Neural crest cell (in vitro differentiated cells): Measurements from ENCODE around the gene PAK1. TPM values are rescaled to one million over a fixed set of nuclear protein-coding genes. Genes with fewer than 3 reads are reported as not detected.

Source experiments
- DNase-seq: peaks from one replicate; pipeline ENCODE4 v3.0.0; 2021; ENCODE audit warnings: low read depth, mixed read lengths, low spot score
- H3K27ac Mint-ChIP-seq: one replicate; pipeline ENCODE4 v1.8.0; 2021; ENCODE audit warnings: mild to moderate bottlenecking, mixed read lengths; ENCODE audit not compliant: unreplicated experiment
- H3K27me3 Mint-ChIP-seq: 2 replicates; pipeline ENCODE4 v1.8.0; 2021; ENCODE audit warnings: low read depth, mild to moderate bottlenecking, mixed read lengths
- H3K36me3 Mint-ChIP-seq: 2 replicates; pipeline ENCODE4 v1.8.0; 2021; ENCODE audit warnings: low read depth, mild to moderate bottlenecking, mixed read lengths
- H3K4me1 Mint-ChIP-seq: 2 replicates; pipeline ENCODE4 v1.8.0; 2021; ENCODE audit warnings: mixed read lengths
- H3K4me3 Mint-ChIP-seq: one replicate; pipeline ENCODE4 v1.8.0; 2021; ENCODE audit warnings: mild to moderate bottlenecking, mixed read lengths
- H3K9me3 Mint-ChIP-seq: 2 replicates; pipeline ENCODE4 v1.8.0; 2021; ENCODE audit warnings: mixed read lengths
- total RNA-seq: library from RNA; stranded (reverse); gene quantifications from 2 replicates; pipeline ENCODE4 v1.2.1, GENCODE V29; 2021
- TF ChIP-seq, protein P1 (sequence below): fragments of 200-600 bp; sonication (generic); conservative IDR thresholded peaks from 2 replicates; pipeline ENCODE4 v1.5.0; 2021; ENCODE audit warnings: antibody characterized with exemption, mild to moderate bottlenecking

PAK1 gene
- total RNA-seq, 1 donor from 2014 or later = 60.5 TPM

DNA sequence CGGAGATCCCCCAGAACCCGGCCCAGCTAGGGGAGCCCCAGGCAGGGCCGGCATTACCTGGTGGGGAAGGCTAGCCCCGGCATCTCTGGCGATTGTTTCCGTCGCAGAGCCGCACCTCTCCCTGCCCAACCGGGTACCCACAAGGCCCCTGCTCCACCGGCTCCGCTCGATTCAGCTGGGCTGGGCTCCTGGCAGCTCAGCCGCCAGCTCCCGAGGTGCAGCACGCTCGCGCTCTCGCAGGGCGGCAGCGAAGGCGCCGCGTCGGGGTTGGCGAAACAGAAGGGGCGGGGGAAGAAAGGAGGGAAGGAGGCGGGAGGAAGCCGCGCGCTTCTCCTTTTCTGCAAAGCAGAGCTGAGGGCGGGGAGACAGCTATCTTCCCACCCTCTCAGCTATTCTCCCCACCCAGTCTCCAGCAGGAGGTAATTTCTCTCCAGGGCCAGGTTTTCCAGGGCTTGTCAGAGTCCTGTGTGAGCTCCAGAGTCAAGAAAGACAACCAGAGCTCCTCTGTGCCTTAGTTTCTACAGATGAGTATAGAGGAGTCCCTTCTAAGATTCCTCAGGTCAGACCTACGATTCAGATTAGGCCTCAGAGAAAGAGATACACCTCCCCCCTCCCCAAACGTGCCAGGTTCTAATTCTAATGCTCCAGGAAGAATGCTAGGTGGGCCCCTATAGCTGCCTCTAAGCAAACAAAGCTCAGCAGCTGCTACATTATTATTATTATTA, 62.0 kb downstream of the PAK1 start:
- H3K27ac Mint-ChIP-seq = peak overlapping the region; percentile 65
- TF ChIP-seq, protein P1, sequence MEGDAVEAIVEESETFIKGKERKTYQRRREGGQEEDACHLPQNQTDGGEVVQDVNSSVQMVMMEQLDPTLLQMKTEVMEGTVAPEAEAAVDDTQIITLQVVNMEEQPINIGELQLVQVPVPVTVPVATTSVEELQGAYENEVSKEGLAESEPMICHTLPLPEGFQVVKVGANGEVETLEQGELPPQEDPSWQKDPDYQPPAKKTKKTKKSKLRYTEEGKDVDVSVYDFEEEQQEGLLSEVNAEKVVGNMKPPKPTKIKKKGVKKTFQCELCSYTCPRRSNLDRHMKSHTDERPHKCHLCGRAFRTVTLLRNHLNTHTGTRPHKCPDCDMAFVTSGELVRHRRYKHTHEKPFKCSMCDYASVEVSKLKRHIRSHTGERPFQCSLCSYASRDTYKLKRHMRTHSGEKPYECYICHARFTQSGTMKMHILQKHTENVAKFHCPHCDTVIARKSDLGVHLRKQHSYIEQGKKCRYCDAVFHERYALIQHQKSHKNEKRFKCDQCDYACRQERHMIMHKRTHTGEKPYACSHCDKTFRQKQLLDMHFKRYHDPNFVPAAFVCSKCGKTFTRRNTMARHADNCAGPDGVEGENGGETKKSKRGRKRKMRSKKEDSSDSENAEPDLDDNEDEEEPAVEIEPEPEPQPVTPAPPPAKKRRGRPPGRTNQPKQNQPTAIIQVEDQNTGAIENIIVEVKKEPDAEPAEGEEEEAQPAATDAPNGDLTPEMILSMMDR = no peak
- H3K9me3 Mint-ChIP-seq = no peaks in the 10 kb centered on the region
- DNase-seq = peak; percentile 70
- H3K36me3 Mint-ChIP-seq = no peaks in the 10 kb centered on the region
- H3K4me1 Mint-ChIP-seq = peaks cover 31% of the 10 kb centered on the region
- H3K27me3 Mint-ChIP-seq = no peaks in the 10 kb centered on the region
- H3K4me3 Mint-ChIP-seq = peak overlapping the region; percentile 88

DNA sequence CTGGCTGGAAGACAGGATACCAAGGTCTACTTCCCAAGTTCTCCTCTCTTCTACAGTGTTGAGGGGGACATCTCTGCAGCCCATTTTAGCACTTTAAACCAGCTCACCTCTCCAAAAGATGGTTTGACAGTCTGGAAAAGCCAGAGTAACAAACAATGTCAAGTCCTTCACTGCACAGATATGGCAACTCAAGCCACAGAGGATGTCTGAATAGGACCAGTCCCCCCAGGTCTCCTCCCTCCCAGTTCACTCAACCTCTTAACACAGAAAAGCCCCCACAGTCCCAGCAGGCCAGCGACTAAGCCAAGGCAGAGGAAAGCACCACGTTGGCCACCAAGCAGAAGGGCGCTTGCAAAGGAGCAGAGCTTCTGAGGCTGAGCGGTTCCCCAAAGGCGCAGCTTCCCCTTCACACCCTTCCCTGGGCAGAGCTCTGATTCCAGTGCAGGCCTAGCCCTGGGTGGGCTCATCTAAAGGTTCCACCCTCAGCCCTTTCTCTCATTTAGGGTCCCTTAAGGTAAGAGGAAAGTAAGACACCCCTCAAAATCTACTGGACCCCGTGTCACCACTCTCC, 62.7 kb downstream of the PAK1 start:
- Mint-ChIP-seq H3K4me1 (peaks cover 31% of the 10 kb centered on the region), H3K4me3 (peak overlapping the region; percentile 88), H3K36me3 (no peaks in the 10 kb centered on the region), H3K27me3 (no peaks in the 10 kb centered on the region), H3K9me3 (no peaks in the 10 kb centered on the region), H3K27ac (peak overlapping the region; percentile 2)
- DNase-seq = peak; percentile 2
- TF ChIP-seq, protein P1 = no peak

DNA sequence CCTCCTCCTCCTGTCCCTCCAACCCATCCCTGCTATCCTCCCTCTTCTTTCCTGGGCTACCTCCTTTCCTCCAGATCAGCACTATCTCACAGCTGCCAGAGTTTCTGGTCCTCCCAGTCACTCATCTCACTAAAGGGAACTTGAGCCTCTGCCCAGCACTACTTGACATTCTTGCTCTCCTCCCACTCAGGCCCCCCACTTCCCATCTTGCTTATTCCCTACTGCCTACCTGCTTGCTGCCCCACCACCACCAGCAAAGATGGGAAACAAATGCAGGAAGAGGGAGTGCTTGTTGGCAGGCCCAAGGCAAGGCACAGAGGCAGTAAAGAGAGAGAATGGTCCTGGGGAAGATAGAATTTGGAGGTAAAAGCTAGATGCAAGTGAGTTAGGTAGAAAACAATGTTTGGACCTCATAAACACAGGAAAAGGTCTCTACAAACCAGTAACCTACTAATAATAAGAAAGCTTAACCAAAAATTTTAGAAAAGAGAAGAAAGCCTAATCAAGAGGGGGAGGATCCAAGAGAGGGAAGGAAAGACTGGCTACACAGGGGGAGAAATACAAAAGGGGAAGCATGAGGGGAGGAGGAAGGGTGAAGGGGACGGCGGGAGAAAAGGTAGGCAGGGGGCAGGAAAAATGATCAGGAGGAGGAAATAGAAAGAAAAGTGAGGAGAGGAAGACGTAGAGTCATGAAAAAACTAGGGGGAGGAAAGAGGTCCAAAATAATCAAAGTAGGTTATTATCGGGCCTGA, 63.6 kb downstream of the PAK1 start:
- H3K4me3 Mint-ChIP-seq = peak overlapping the region; percentile 38
- TF ChIP-seq, protein P1 = no peak
- no peaks in the 10 kb centered on the region for H3K9me3 Mint-ChIP-seq
- no peak overlapping the region for H3K27ac Mint-ChIP-seq
- H3K4me1 Mint-ChIP-seq = peaks cover 31% of the 10 kb centered on the region
- H3K27me3 Mint-ChIP-seq = no peaks in the 10 kb centered on the region
- H3K36me3 Mint-ChIP-seq = no peaks in the 10 kb centered on the region
- DNase-seq = no peak

DNA sequence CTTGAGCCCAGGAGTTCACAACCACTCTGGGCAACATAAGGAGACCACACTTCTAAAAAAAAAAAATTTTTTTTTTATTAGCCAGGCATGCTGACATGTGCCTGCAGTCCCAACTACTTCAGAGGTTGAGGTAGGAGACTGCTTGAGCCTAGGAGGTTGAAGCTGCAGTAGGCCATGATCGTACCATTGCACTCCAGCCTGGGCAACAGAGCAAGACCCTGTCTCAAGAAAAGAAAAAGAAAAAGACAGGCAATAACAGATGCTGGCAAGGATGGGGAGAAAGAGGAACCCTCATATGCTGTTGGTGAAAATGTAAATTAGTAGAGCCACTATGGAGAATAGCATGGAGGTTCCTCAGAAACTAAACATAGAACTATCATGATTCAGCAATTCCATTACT, 64.8 kb downstream of the PAK1 start:
- Mint-ChIP-seq H3K27ac (no peak overlapping the region), H3K27me3 (no peaks in the 10 kb centered on the region), H3K4me3 (no peak overlapping the region), H3K9me3 (no peaks in the 10 kb centered on the region), H3K4me1 (peaks cover 31% of the 10 kb centered on the region), H3K36me3 (no peaks in the 10 kb centered on the region)
- TF ChIP-seq, protein P1 = no peak
- no peak for DNase-seq

DNA sequence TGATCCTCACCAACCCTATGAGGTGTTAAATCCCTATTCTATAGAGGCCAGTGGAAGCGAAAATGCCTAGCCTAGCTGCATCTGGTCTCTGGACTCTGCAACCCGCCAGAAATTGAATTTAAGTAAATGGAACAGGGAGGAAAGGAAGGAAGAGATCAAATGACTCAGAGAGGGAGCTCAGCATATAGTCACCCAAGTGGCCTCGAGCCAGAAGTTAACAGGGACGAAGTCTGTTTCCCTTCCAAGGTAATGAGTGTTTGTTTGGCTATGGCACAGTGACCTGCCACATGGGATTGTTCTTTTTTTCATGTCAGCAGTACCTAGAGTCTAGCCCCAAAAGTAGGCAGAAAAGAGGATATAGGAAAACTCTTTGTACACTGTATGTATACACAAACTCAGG, 66.3 kb downstream of the PAK1 start:
- TF ChIP-seq, protein P1 = no peak
- no peaks in the 10 kb centered on the region for H3K27me3 Mint-ChIP-seq
- H3K9me3 Mint-ChIP-seq = peaks cover 4% of the 10 kb centered on the region
- no peaks in the 10 kb centered on the region for H3K36me3 Mint-ChIP-seq
- H3K4me3 Mint-ChIP-seq = no peak overlapping the region
- DNase-seq = no peak
- peaks cover 25% of the 10 kb centered on the region for H3K4me1 Mint-ChIP-seq
- H3K27ac Mint-ChIP-seq = no peak overlapping the region
